SH-SY5Y (cell line): ENCODE results near the gene TMEM151B.

Experiments
- GATA2 ChIP-seq: IDR thresholded peaks from 2 replicates; pipeline ENCODE4 v1.6.1; 2011; ENCODE audit warnings: mild to moderate bottlenecking, low read depth, low read length
- GATA3 ChIP-seq: IDR thresholded peaks from 2 replicates; pipeline ENCODE4 v1.6.1; 2011; ENCODE audit warnings: low read depth, mild to moderate bottlenecking, low read length, moderate library complexity

Gene TMEM151B

DNA sequence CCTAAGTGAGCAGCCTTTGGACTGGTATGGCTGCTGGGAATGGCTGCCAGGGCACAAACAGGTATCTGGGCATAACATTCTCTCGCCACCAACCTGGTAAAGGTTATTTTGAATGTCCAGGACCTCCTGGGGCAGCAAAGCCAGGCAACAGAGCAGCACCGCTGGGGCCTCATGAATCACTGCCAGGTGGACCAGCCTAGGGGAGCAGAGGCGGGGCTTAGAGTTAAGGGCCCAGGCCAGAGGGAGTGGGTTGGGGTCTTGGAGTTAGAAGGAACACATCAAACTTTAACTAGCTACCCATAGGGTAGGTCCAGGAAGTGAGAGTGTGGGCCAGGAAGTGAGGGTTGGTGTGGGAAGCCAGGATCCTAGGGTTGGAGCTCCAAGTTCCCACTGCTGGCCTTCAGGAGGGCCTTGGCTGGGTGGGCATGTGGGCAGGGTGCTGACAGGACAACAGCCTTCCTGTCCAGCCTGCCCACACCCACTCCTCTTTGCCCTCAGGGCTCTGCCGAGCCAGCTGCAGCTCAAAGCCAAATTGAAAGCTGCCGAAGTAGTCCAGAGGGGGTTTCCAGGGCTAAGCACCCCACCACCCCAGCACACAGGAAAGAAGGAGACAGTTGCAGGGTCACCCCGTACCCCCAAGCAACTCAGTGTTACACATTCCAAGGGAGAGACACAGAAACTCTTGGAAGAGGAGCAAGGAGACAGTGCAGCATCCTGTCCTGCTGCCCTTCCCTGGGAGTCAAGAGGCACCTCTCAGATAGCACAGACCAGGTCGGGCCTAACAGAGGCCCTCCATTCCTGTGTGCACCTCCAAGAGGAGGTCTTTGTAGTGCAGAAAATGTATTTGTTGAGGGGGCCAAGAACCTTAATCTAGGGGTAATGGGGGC is 7.5 kb upstream of the TMEM151B start:
- TF ChIP-seq GATA3 (no peak), GATA2 (no peak)

DNA sequence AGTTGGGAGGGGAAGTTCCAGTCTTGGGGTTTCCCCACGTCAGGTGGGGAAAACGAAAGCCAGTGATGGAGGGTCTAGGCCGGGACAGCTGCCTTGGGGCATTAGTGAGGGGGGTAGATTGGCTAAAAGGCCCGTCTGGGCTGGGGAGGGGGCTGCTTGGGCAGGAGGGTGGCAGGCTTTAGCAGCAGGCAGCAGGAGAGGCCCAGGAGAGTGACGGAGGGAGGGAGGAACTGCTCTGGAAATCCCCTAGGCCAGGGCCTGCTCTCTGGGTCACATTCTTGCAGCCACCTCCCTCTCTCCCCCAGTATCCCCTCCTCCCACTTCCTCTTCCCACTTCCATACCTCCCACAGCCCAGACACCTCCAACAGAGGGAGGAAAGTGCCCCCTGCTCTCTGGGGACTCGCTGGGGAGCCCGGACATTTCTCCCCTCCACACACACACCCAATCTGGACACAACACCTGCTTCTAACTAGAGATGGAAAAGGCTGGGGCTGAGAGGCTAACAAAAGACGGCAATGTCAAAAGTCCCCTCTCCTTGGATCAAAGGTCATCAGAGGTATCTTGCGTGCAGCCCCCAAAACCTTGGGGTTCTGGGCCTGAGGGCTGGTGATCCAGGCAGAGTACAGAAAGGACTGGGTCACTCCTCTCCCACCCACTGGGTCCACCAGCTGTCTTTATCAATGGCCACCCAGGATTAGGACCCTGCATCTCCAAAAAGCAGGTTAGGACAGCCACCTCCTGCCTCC is 6.7 kb upstream of the TMEM151B start:
- TF ChIP-seq GATA3 (no peak), GATA2 (no peak)

- TF ChIP-seq GATA2 = no peak
- TF ChIP-seq GATA3 = no peak
These were observed 5.9 kb upstream of the TMEM151B start for GRCh38 chr6:44264154-44265006.

- TF ChIP-seq GATA2 (no peak), GATA3 (no peak)
These were observed 5.1 kb upstream of the TMEM151B start, which contains the start of gene NFKBIE for GRCh38 chr6:44265007-44265721. Gene NFKBIE (minus strand): TSS chr6:44265551. CDS start chr6:44265346, 205 bp downstream.

DNA sequence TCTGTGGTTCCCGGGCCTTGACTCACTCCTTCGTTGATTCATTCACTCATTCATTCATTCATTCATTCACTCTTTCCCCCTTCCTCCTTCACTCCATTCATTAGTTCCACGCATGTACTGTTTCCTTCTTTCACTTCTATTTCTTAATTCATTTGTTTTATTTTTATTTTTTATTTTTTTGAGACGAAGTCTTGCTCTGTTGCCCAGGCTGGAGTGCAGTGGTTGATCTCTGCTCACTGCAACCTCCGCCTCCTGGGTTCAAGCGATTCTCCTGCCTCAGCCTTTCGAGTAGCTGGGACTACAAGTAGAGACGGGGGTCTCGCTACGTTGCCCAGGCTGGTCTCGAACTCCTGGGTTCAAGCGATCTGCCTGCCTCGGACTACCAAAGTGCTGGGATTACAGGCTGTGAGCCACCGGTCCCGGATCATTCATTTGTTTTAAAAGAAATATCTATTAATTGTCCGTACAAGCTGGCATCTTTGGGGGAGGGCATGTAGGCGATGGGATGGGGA is 4.5 kb upstream of the TMEM151B start:
- TF ChIP-seq GATA2 (no peak), GATA3 (no peak)

GRCh38 chr6:44266347-44266746 is 3.9 kb upstream of the TMEM151B start:
- no peak for TF ChIP-seq GATA2

DNA sequence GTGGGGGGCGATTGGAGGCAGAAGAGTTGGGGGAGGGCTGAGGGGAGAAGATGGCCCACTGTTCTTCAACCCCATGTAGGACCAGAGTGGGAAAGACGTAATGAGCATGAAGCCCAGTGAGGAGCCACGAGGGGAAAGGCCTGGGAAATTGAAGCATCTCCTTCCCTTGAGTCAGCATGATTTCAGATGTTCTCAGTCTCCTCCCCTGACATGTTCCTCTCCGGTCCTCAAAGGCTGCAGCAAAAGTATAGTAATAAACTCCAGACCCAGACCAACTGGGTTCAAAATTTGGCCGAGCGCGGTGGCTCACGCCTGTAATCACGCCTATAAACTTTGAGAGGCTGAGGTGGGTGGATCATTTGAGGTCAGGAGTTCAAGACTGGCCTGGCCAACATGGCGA is 3.0 kb upstream of the TMEM151B start:
- TF ChIP-seq GATA2 = no peak
- TF ChIP-seq GATA3 = no peak

DNA sequence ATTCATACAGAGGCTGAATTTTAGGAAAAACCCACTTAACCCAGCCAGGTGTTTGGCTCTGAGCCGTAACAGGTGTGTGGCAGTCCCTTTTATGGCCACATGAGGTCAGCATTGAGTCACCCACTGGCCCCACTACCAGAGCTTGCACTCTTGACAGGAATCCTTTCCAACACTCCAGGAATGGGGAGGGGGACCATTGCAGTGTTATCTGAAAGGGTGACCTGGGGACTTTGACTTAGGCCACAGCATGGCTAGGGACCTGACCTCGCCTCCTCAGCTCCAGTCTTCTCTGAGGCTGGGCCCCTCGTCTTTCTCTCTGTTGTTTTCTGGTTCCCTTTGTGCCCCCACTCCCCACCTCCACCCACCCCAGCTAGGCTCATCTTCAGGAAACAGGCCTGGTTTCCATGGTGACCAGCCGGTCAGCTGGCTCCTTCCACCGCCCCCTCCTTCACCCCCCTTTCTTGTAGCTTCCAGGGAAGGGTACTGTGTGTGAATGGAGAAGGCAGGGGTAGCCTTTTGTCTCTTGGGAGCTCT is 2.1 kb upstream of the TMEM151B start:
- no peak for TF ChIP-seq GATA3

- no peak for TF ChIP-seq GATA2
- TF ChIP-seq GATA3 = no peak
These were observed 901 bp upstream of the TMEM151B start for GRCh38 chr6:44269178-44269920.

- TF ChIP-seq GATA2 = no peak
- no peak for TF ChIP-seq GATA3
These were observed 516 bp downstream of the TMEM151B start for GRCh38 chr6:44270526-44271405.

- TF ChIP-seq GATA2 (no peak), GATA3 (no peak)
These were observed 1.1 kb downstream of the TMEM151B start for GRCh38 chr6:44271406-44271723.

GRCh38 chr6:44271914-44272313 is 1.7 kb downstream of the TMEM151B start:
- TF ChIP-seq GATA2 (no peak), GATA3 (no peak)
